GM23338 (cell line): Measurements from ENCODE around the gene SLC23A2.

ENCODE experiments used
- CREB1 ChIP-seq: fragments of 250-450 bp; sonication (Bioruptor Pico); IDR thresholded peaks from 2 replicates; pipeline ENCODE4 v1.5.0; 2020; ENCODE audit warnings: low read depth, mild to moderate bottlenecking, moderate library complexity
- CTCF ChIP-seq, 2 experiments: fragments of 200-600 bp in 1 of 2; sonication (generic) in 1 of 2; conservative IDR thresholded peaks; 2 replicates each; pipeline versions ENCODE4 v1.5.1 to v1.6.1; 2016 to 2017; ENCODE audit warnings: antibody characterized with exemption in 2 of 2, low read depth in 2 of 2, mild to moderate bottlenecking in 2 of 2, moderate library complexity in 1 of 2
- EZH2 ChIP-seq: fragments of 200-600 bp; sonication (generic); IDR thresholded peaks from one replicate; pipeline ENCODE4 v1.8.0; 2017; ENCODE audit warnings: antibody characterized with exemption, mild to moderate bottlenecking, low read depth; ENCODE audit not compliant: unreplicated experiment
- NANOG ChIP-seq: IDR thresholded peaks from 2 replicates; pipeline ENCODE4 v1.6.1; 2016; ENCODE audit warnings: antibody characterized with exemption, borderline replicate concordance
- POLR2AphosphoS5 ChIP-seq: IDR thresholded peaks from 2 replicates; pipeline ENCODE4 v1.6.1; 2016; ENCODE audit warnings: antibody characterized with exemption, low read depth
- REST ChIP-seq: IDR thresholded peaks from one replicate; pipeline ENCODE4 v1.6.1; 2018; ENCODE audit warnings: antibody characterized with exemption; ENCODE audit not compliant: unreplicated experiment

GRCh38 chr20:4953881-4954280 is 47.4 kb downstream of the SLC23A2 start:
- TF ChIP-seq CTCF (conservative IDR thresholded peaks at IDR 0.05; ENCODE audit: low read depth in 2 of 2) (no peak), EZH2 (no peak), POLR2AphosphoS5 (no peak), NANOG (no peak), REST (no peak), CREB1 (CRISPR knock-in tag) (no peak)
